Activated CD8-positive, alpha-beta memory T cell treated with anti-CD3 and anti-CD28 coated beads, Interleukin-2, amount 50 U/mL, for 1 hour (primary cell): ENCODE results near the gene HOATZ.

Experiments used
- DNase-seq: peaks from one replicate; pipeline ENCODE4 v3.0.0-alpha.2; 2020; ENCODE audit errors: extremely low read depth

Gene HOATZ

GRCh38 chr11:111577821-111578220, 63.2 kb downstream of the HOATZ start:
- DNase-seq = no peak

- DNase-seq = no peak
Observed at GRCh38 chr11:111581341-111581740, 66.8 kb downstream of the HOATZ start.

- no peak for DNase-seq
Observed at GRCh38 chr11:111582163-111582562, 67.6 kb downstream of the HOATZ start.

GRCh38 chr11:111582881-111583280, 68.3 kb downstream of the HOATZ start:
- DNase-seq = no peak

GRCh38 chr11:111585371-111585770, 70.8 kb downstream of the HOATZ start:
- no peak for DNase-seq

- peak; percentile 33 for DNase-seq
Observed at GRCh38 chr11:111586388-111586831, 71.8 kb downstream of the HOATZ start.
